ENCODE data around the gene PLS1. TPM values are rescaled to one million over a fixed set of nuclear protein-coding genes. Genes with fewer than 3 reads are reported as not detected.
"Not testable (repeated sequence)": the region's sequence is repeated elsewhere in the genome, so short reads cannot be mapped to it uniquely, and the experiment has no call there.

Gene PLS1
- 12.5 TPM for total RNA-seq

- peak; percentile 96 for ATAC-seq
Observed at GRCh38 chr3:142595951-142596725, at the start of gene PLS1. PLS1 (plus strand) TSS chr3:142596393; CDS start chr3:142664238, 67,845 bp downstream.

GRCh38 chr3:142549986-142550385 is 46.2 kb upstream of the PLS1 start:
- ATAC-seq = no peak

- ATAC-seq = not testable (repeated sequence)
Observed at GRCh38 chr3:142552579-142552978, 43.6 kb upstream of the PLS1 start.

GRCh38 chr3:142553741-142554140 is 42.5 kb upstream of the PLS1 start:
- no peak for ATAC-seq

GRCh38 chr3:142560118-142560517 is 36.1 kb upstream of the PLS1 start:
- ATAC-seq = no peak

GRCh38 chr3:142563496-142563997 is 32.6 kb upstream of the PLS1 start:
- no peak for ATAC-seq

- no peak for ATAC-seq
Observed at GRCh38 chr3:142566096-142566495, 30.1 kb upstream of the PLS1 start.

GRCh38 chr3:142568393-142569017 is 27.7 kb upstream of the PLS1 start:
- ATAC-seq = peak; percentile 26

- ATAC-seq = not testable (repeated sequence)
Observed at GRCh38 chr3:142569422-142569821, 26.8 kb upstream of the PLS1 start.

- ATAC-seq = not testable (repeated sequence)
Observed at GRCh38 chr3:142574223-142574622, 22.0 kb upstream of the PLS1 start.

GRCh38 chr3:142574665-142575064 is 21.5 kb upstream of the PLS1 start:
- ATAC-seq = no peak

- ATAC-seq = no peak
Observed at GRCh38 chr3:142576792-142577191, 19.4 kb upstream of the PLS1 start.

- ATAC-seq = no peak
Observed at GRCh38 chr3:142577696-142578328, 18.4 kb upstream of the PLS1 start.

GRCh38 chr3:142578329-142579223 is 17.6 kb upstream of the PLS1 start, which contains the start of gene ATR:
ATR (minus strand) TSS chr3:142578733; CDS start chr3:142578704, 29 bp downstream.
- peak; percentile 99 for ATAC-seq

- ATAC-seq = no peak
Observed at GRCh38 chr3:142580061-142580423, 16.2 kb upstream of the PLS1 start.

- ATAC-seq = not testable (repeated sequence)
Observed at GRCh38 chr3:142581070-142581469, 15.1 kb upstream of the PLS1 start.

- peak; percentile 86 for ATAC-seq
Observed at GRCh38 chr3:142586803-142587406, 9.3 kb upstream of the PLS1 start.

- no peak for ATAC-seq
Observed at GRCh38 chr3:142588703-142589102, 7.5 kb upstream of the PLS1 start.

- ATAC-seq = not testable (repeated sequence)
Observed at GRCh38 chr3:142592268-142592667, 3.9 kb upstream of the PLS1 start.

- ATAC-seq = no peak
Observed at GRCh38 chr3:142595141-142595540, 1.1 kb upstream of the PLS1 start.

- no peak for ATAC-seq
Observed at GRCh38 chr3:142595581-142595950, 627 bp upstream of the PLS1 start.

GRCh38 chr3:142596726-142597088 is 514 bp downstream of the PLS1 start:
- ATAC-seq = no peak
